Activated CD8-positive, alpha-beta memory T cell treated with anti-CD3 and anti-CD28 coated beads, Interleukin-2, amount 50 U/mL, for 1 hour (primary cell): ENCODE data around the gene WDFY2.

Source experiments
- DNase-seq: peaks from one replicate; pipeline ENCODE4 v3.0.0-alpha.2; 2020; ENCODE audit errors: extremely low read depth

WDFY2 gene

GRCh38 chr13:51704399-51705313 lies 120.4 kb downstream of the WDFY2 start:
- DNase-seq = no peak

GRCh38 chr13:51707461-51707860 lies 123.2 kb downstream of the WDFY2 start:
- no peak for DNase-seq

- no peak for DNase-seq
These were observed 129.5 kb downstream of the WDFY2 start for GRCh38 chr13:51713807-51714206.

GRCh38 chr13:51714663-51715168 lies 130.5 kb downstream of the WDFY2 start:
- no peak for DNase-seq

GRCh38 chr13:51715613-51716012 lies 131.4 kb downstream of the WDFY2 start:
- DNase-seq = no peak

GRCh38 chr13:51717786-51718398 lies 133.6 kb downstream of the WDFY2 start:
- DNase-seq = no peak

GRCh38 chr13:51719394-51719793 lies 135.1 kb downstream of the WDFY2 start:
- no peak for DNase-seq

GRCh38 chr13:51721496-51721895 lies 137.2 kb downstream of the WDFY2 start:
- DNase-seq = no peak

GRCh38 chr13:51723529-51723928 lies 139.3 kb downstream of the WDFY2 start:
- no peak for DNase-seq

- DNase-seq = no peak
These were observed 140.5 kb downstream of the WDFY2 start for GRCh38 chr13:51724721-51725120.

- no peak for DNase-seq
These were observed 142.4 kb downstream of the WDFY2 start for GRCh38 chr13:51726446-51727193.

- no peak for DNase-seq
These were observed 143.5 kb downstream of the WDFY2 start for GRCh38 chr13:51727634-51728274.

GRCh38 chr13:51728275-51728673 lies 144.0 kb downstream of the WDFY2 start:
- DNase-seq = no peak

- no peak for DNase-seq
These were observed 144.7 kb downstream of the WDFY2 start for GRCh38 chr13:51728972-51729371.

- DNase-seq = no peak
These were observed 145.7 kb downstream of the WDFY2 start for GRCh38 chr13:51729866-51730553.

GRCh38 chr13:51730927-51731326 lies 146.7 kb downstream of the WDFY2 start:
- DNase-seq = no peak

GRCh38 chr13:51731759-51732158 lies 147.5 kb downstream of the WDFY2 start:
- no peak for DNase-seq

- DNase-seq = no peak
These were observed 149.4 kb downstream of the WDFY2 start for GRCh38 chr13:51733374-51734298.

- DNase-seq = no peak
These were observed 150.5 kb downstream of the WDFY2 start for GRCh38 chr13:51734786-51735185.

- no peak for DNase-seq
These were observed 153.3 kb downstream of the WDFY2 start for GRCh38 chr13:51737609-51738008.
